Esophagus muscularis mucosa (tissue), 3 donors: Measurements from ENCODE around the gene TENM4.

Source experiments
- CTCF ChIP-seq, 3 experiments: fragments of 200-600 bp in 2 of 3; fragments of 450-650 bp in 1 of 3; sonication (generic) in 2 of 3; IDR thresholded peaks; one replicate each; pipeline ENCODE4 v1.5.1; 2017 to 2019; ENCODE audit warnings: antibody characterized with exemption in 3 of 3, mild to moderate bottlenecking in 2 of 3, moderate library complexity in 1 of 3
- POLR2A ChIP-seq: fragments of 450-650 bp; IDR thresholded peaks from one replicate; pipeline ENCODE4 v1.6.1; 2017; ENCODE audit warnings: antibody characterized with exemption, moderate library complexity, mild to moderate bottlenecking, low read depth
- POLR2AphosphoS5 ChIP-seq, 2 donors: sonication (generic); formaldehyde crosslinking; IDR thresholded peaks; one replicate each; pipeline ENCODE4 v1.6.1; 2017; ENCODE audit warnings: antibody characterized with exemption in 2 of 2

- no peak for TF ChIP-seq CTCF (IDR thresholded peaks at IDR 0.05)
- no peak for TF ChIP-seq POLR2AphosphoS5 (IDR thresholded peaks at IDR 0.05)
- no peak for TF ChIP-seq POLR2A
Measured at GRCh38 chr11:78791254-78791653, 649.6 kb downstream of the TENM4 start.
